DMS 273 treated with DMSO at 0.1 percent for 48 hours (cell line): Measurements from ENCODE around the gene UTP4.
"Not testable (repeated sequence)": the region's sequence is repeated elsewhere in the genome, so short reads cannot be mapped to it uniquely, and the experiment has no call there.

ENCODE experiments used
- DNase-seq: peaks from one replicate; lab custom pipeline; 2025; lab: John Stamatoyannopoulos, UW

Gene UTP4

DNA sequence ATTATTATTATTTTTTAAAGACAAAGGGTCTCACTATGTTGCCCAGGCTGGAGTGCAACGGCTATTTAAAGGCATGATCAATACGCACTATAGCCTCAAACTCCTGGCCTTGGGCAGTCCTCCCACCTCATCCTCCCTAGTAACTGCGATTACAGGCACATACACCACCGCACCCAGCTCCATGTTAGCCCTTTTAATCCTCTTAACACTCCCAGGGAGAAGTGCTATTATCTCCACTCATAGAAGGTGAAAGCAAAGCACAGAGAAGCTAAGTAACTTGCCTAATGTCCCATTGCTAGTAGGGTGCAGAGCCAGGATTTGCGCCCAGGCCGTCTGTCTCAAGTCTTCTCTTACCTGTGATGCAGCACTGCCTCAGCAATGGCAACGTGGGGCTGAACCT lies 22.0 kb upstream of the UTP4 start:
- no peak for DNase-seq

DNA sequence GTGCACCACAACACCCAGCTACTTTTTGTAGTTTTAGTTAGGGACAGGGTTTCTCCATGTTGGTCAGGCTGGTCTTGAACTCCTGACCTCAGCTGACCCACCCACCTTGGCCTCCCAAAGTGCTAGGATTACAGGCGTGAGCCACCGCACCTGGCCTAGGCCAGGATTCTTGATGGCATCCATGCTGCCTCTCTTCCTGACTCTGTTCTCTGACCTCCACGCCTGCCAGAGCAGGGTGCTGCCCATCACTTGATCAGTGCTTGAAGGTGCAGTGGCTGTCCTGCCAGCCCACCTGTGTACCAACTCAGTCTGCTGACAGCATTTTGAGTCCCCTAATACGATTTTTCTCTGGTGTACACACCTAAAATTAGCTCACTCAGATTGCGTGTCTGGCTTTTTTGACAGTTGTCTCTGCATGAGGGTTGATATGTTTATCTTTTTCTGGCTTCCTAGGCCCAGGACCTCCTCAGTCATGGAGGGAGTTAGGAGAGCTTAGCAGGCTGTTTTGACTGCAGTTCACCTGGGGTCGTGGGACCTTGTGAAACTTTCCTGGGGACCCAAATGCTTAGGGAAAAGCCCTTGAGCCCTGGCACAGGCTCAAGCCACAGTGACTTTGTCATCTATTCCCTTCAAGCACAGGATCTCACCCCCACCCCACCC lies 21.1 kb upstream of the UTP4 start:
- DNase-seq = no peak

DNA sequence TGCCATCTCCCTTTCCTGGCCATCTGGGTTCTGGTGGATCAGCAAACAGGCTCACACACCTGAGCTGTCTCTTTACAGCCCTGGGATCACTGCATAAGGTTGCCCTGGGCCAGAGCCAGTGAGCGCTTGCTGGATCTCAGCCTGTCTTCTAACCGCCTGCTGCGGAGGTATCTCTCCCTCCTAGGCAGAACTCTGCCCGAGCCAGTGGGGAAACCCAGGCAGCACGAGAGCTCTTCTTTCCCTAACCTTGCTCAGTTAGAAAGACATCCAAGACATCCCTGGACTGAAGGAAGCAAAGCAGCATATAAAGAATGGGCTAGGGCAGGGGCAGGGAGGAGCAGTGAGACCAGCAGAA lies 20.6 kb upstream of the UTP4 start:
- no peak for DNase-seq

DNA sequence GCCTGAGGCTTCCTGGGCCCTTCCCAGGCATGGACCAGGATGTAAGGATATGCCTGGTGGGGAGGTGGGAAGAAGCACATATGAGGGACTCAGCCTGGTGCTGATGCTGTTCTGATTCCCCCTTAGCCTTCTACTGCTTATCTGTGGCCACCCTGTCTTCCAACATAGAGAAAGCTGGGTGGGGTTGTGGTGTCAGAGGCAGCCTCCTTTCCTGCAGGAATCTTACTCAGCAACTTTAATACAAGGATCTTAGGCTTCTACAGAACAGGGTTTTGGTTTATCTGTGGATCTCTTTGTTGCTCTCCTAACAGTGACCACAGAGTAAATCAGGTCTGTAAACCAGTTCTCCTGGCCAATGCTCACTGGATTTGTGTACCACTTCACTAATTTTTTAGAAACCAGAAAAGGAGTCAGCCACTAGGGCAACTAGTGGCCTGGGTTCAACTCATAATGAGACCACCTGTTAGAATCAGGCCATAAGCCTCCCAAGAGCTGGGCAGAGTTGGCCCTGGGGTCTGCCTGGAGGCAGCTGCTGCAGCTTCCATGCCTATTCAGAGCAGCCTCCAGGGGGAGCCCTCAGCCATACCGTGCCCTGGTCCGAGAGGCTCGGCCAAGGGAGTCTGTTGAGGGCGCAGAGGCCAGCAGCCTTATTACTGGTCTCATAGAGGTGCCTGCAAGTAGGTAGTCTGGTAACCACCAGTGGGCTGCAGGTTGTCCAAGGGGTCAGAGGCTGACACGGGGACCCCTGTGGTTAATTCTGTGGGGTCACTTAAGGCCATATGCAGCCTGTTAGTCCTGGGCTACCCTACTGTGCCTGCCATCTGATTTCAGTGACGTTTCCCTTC lies 19.9 kb upstream of the UTP4 start:
- DNase-seq = no peak

DNA sequence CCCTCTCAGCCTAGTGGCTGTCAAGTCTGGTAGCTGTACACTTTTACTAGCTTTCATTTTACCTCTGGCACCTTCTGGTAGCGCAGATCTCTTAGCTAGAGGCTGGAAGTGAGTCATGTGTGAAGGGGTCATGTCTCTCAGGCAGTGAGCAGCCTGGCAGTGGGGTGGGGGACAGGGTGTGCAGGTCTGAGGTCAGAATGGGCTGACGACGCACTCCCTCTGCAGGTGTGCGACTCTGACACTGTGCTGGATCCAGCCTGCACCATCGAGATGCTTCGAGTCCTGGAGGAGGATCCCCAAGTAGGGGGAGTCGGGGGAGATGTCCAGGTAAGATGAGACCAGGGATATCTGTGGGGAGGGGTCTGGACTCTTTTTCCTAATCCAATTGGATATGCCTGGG lies 19.2 kb upstream of the UTP4 start:
- no peak for DNase-seq

DNA sequence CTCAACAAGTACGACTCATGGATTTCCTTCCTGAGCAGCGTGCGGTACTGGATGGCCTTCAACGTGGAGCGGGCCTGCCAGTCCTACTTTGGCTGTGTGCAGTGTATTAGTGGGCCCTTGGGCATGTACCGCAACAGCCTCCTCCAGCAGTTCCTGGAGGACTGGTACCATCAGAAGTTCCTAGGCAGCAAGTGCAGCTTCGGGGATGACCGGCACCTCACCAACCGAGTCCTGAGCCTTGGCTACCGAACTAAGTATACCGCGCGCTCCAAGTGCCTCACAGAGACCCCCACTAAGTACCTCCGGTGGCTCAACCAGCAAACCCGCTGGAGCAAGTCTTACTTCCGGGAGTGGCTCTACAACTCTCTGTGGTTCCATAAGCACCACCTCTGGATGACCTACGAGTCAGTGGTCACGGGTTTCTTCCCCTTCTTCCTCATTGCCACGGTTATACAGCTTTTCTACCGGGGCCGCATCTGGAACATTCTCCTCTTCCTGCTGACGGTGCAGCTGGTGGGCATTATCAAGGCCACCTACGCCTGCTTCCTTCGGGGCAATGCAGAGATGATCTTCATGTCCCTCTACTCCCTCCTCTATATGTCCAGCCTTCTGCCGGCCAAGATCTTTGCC lies 18.0 kb upstream of the UTP4 start:
- no peak for DNase-seq

DNA sequence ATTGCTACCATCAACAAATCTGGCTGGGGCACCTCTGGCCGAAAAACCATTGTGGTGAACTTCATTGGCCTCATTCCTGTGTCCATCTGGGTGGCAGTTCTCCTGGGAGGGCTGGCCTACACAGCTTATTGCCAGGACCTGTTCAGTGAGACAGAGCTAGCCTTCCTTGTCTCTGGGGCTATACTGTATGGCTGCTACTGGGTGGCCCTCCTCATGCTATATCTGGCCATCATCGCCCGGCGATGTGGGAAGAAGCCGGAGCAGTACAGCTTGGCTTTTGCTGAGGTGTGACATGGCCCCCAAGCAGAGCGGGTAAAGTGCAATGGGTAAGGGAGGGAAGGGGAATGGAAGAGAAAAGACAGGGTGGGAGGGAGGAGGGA lies 17.5 kb upstream of the UTP4 start:
- no peak for DNase-seq

DNA sequence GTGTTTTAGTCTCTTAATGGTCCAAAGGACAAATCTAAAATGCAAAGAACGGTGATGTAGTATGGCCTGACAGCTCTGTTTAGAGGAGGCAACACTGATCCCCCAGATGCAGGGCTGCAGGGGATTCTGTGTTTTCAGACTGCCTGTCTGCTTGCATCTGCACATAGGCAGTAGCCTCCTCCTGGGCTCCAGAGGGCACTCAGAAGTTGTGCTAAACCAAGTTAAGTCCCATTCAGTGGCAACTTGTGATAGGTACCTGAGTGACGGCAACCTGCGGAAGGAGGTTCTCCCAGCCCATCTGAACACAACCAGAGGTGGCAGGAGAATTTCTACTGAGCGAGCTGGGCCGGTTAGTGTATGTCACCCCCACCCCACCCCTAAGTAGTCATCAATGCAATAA lies 17.1 kb upstream of the UTP4 start:
- DNase-seq = no peak

DNA sequence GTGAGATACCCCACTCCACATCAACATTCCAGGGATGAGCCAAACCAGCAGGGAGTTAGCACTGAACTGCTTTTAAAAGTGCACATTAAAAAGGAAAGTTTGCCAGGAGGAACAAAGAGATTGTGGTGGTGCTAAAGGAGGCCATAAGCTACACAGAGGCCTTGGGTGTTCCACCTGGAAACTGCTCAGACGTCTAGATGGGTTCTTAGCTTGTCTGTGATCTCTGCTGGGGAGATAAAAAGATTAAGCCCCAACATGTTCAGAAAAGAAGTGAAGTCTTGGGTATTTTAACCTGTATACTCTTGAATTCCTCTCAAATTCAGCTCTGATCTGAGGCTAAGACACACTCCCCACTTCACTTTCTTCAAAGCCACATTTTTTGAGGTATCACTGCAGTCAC lies 16.6 kb upstream of the UTP4 start:
- DNase-seq = no peak

DNA sequence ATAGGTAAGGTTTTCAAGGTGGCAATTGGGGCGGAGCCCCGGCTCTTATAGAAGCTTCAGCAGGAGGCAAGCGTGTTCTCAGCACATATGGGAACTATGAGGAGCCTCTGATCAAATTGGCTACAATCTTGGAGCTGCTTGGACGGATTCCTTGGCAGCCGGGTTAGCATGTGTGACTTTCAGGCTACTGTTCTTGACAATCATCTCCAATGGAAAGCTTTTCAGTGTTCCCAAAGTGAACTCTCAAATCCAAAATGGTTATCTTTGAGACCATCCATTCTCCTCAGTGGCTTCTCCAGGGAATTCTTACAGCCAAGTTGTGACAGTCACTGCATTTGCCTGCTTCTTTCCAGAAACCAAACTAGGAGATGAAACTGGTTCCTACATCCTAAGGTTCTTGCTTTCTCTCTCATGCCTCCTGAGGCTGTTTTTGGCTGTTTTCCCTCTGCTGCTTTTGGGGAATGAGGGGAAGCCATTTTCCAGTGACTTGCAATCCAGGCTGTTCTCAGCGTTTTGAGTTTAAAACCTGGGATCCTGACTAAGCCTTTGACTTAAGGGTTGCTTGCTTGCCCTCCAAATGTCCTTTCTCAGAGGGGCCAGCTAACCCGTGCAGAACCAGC lies 16.1 kb upstream of the UTP4 start:
- no peak for DNase-seq

DNA sequence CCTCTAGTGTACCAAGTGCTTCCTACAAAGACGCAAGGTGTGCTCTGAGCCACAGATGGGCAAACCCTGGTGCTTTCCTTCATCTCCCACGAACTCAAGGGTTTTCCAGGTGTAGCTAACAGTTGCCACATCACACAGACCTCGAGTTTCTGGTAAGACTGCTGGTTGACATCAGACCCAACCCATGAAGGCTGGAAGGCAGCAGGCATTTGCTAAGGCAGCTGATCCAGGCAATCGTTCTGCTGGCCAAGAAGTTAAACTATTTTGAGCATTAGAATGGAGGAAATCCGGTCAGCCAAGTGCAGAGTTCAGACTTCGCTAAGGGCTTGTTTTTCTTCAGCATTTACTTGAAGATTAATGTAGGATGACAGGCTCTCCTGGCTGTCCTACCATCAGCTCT lies 15.5 kb upstream of the UTP4 start:
- DNase-seq = no peak

DNA sequence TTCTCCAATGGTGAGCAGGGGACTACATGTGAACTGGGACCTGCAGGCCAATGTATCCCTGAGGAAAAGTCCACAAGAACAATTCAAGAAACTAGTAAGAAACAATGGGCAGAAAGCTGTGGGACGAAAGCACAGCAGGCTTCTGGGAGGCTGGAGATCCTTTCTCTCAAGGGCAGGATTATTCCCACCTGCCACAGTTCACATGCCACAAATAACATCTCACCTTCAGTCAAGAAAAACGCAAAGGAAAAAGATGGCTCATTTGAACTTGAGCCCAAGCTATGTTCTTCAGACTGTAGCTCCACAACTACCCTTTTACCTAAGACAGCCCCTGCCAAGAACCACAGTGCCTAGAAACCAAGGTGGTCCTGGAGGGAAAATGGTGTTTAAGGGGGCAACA lies 14.0 kb upstream of the UTP4 start:
- DNase-seq = no peak

DNA sequence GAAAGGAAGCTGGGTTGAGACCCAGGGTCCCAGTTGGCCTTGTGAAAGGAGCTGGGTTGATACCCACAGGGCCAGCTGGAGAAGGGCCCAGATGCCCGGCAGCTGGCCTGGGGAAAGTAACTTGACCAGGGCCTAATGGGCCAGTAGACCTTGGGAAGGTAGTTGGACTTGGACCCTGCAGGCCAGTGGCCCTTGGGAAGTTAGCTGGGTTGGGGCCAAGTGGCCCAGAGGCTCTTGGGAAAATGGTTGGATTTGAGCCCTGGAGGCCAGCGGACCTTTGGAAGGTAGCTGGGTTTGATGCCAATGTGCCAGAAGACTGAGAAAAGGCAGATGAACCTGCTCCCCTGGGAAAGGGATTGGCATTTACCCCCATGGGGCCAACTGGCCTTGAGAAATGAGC lies 13.5 kb upstream of the UTP4 start:
- no peak for DNase-seq

DNA sequence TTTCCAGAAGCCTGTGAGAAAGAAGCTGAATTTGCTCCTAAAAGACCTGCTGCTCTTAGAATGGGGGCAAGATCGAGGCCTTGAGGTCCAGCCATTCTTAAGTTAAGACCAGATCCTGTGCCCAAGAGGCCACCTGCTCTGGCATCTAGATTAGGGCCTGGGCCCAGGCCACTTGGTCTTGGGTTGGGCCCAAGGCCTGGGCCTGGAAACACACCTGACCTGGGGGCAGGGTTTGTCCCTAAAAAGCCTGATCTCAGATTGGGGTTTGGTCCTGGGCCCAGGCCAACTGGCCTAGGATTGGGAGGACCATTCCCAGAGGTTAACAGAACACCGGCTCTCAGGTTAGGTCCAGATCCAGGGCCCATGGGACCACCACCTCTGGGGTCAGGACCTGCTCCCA lies 12.9 kb upstream of the UTP4 start:
- no peak for DNase-seq

DNA sequence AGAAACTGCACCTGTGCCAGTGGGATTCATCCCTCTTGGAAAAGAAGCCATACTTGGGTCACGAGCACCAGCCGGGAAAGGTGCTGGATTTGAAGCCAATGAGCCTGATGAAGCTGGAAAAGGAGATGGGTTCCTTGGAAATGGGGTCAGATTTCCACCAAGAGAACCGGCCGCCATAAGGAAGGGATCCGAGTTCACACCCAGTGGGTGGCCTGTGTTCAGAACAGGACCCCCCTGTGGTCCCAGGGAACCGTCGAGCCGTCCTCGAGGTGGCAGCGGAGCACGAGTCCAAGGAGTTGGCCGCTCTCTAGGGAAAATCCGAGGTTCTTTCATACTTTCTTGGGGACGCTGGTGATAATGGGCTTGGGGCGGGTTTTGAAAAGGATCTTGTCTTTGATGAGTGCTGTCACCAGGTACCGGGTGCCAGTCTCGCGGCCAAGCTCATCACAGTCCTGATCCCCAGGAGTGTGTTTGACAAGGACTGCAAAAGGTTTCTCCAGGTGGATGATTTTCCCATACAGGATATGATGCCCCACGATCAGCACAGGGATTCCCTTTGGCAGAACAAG lies 12.3 kb upstream of the UTP4 start:
- no peak for DNase-seq

DNA sequence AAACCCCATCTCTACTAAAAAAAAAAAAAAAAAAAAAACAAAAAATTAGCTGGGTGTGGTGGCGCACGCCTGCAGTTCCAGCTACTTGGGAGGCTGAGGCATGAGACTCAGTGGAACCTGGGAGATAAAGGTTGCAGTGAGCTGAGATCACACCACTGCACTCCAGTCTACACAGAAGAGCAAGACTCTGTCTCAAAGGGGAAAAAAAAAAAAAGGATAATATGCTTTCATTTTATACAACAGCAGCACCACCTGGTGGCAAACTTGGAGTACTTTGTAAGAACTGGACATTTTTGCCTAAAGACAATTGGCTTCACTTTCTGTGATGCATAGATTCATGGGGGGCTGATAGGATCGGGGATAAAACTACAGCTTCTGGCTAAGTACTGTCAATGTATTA lies 8.5 kb upstream of the UTP4 start:
- peak; percentile 31 for DNase-seq

DNA sequence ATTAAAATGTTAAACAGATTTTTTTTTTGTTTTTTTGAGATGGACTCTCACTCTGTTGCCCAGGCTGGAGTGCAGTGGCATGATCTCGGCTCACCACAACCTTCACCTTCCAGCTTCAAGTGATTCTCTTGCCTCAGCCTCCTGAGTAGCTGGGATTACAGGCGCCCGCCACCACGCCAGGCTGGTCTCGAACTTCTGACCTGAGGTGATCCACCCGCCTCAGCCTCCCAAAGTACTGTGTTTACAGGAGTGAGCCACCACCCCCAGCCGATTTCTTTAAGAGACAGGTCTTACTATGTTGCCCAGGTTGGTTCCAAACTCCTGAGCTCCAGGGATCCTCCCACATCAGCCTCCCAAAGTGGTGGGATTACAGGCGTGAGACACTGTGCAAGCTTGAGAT lies 8.0 kb upstream of the UTP4 start:
- not testable (repeated sequence) for DNase-seq

DNA sequence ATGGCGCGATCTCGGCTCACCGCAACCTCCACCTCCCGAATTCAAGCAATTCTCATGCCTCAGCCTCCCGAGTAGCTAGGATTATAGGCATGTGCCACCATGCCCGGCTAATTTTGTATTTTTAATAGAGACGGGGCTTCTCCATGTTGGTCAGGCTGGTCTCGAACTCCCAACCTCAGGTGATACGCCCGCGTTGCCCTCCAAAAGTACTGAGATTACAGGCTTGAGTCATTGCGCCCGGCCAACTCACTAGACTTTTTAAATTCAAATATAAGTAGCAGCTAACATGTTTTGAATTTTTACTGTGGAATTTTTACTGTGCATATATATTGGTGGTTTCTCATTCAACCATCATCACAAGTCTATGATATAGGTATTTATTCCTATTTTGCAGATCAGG lies 7.5 kb upstream of the UTP4 start:
- DNase-seq = not testable (repeated sequence)

DNA sequence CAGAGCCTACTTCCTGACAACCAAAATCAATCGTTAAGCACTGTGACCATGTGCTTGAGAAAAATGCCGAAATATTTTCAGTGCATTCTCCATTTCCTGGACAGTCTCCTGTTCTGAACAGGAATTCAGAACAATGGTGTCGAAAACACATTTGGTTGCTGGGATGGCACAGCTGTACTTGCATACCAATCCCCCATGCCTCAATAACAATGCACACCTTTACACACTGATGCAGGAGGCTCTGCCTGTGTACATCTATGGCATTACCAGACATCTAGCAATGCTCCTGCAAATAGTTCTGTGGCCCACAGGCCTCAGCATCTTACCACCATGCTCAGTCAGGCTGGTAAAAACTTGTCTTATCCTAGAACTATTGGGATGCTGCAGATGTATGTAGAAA lies 6.2 kb upstream of the UTP4 start:
- DNase-seq = no peak

DNA sequence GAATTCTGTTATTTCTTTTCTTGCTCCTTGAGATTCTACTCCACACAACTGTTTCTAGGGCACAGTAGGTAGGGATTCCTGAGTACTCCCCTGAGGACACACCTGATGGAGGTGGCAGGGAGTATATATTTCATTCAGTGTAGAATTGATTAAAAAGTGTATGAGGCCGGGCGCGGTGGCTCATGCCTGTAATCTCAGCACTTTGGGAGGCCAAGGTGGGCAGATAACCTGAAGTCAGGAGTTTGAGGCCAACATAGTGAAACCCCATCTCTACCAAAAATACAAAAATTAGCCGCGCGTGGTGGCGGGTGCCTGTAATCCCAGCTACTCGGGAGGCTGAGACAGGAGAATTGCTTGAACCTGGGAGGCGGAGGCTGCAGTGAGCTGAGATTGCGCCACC lies 5.6 kb upstream of the UTP4 start:
- not testable (repeated sequence) for DNase-seq

DNA sequence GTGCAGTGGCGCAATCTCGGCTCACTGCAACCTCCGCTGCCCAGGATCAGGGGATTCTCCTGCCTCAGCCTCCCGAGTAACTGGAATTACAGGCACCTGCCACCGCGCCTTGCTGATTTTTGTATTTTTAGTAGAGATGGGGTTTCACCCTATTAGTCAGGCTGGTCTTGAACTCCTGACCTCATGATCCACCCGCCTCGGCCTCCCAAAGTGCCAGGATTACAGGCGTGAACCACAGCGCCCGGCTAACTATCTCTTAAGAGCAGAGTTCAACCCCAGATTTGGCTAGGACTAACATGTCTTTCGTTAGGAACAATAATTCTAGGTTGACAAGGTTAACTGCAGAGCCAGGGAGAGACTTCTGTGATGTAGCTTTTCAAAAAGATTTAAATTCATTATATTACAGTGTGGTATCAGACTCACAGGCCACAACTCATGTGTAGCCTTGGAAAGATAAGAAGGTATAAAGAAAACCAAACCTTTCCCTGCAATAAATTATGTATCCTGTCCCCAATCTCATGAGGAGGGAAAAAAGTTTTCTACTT lies 4.4 kb upstream of the UTP4 start:
- no peak for DNase-seq

DNA sequence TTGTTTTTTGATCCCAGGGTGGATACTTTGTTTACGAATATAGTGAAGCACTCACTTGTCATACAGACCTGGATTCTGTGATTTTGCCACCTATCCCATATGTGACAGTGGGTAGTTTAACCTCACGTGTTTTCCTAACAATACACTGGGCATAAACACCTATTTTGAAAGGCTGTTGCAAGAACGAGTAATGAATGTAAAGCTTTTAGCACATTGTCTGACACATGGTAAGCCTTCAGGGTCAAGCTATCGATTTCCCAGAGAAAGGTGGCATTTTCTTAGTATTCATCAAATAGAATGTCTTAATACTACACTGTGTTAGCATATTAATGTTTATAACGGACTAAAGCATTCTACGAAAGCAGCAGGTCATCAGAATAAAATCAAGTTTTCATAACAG lies 2.0 kb upstream of the UTP4 start:
- DNase-seq = no peak
